ENCODE data around the gene LMAN1L. TPM values are rescaled to one million over a fixed set of nuclear protein-coding genes. Genes with fewer than 3 reads are reported as not detected.

The LMAN1L gene
- total and polyA plus RNA-seq, 3 donors from 2014 or later: 2.2 to 4.6 (median 4.3) TPM

DNA sequence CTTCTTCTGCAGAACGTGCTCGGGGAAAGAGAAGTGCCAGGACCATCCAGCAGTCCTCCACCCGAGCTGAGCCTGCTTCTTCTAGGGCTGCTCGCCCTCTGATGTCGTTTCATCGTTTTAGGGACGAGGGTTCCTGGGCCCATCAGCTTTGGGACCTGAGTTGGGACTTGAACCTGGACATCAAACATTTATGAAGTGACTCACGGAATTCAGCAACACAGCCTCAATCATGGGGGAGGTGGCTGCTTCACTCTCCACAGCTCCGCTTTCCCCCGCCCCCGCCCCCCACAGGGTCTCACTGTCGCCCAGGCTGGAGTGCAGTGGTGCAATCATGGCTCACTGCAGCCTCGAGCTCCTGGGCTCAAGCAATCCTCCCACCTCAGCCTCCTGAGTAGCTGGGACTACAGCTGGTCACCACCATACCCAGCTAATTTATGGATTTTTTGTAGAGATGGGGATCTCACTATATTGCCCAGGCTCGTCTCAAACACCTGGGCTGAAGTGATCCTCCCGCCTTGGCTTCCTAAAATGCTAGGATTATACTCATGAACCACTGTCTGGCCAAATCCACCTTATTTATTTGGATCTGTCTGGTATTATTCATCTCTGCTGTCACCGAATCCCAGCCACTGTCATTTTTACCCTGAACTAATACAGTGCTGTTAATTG lies 61.3 kb downstream of the LMAN1L start:
- peak; percentile 45 for DNase-seq
- no peak for TF ChIP-seq POLR2A (IDR thresholded peaks at IDR 0.05)
- TF ChIP-seq, protein P1, sequence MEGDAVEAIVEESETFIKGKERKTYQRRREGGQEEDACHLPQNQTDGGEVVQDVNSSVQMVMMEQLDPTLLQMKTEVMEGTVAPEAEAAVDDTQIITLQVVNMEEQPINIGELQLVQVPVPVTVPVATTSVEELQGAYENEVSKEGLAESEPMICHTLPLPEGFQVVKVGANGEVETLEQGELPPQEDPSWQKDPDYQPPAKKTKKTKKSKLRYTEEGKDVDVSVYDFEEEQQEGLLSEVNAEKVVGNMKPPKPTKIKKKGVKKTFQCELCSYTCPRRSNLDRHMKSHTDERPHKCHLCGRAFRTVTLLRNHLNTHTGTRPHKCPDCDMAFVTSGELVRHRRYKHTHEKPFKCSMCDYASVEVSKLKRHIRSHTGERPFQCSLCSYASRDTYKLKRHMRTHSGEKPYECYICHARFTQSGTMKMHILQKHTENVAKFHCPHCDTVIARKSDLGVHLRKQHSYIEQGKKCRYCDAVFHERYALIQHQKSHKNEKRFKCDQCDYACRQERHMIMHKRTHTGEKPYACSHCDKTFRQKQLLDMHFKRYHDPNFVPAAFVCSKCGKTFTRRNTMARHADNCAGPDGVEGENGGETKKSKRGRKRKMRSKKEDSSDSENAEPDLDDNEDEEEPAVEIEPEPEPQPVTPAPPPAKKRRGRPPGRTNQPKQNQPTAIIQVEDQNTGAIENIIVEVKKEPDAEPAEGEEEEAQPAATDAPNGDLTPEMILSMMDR (IDR thresholded peaks at IDR 0.05): no peak
- intact Hi-C loops (cut with DNase I; ENCODE audit: low total_unique reads): no loop called here
- H3K9me3 ChIP-seq: no peaks in the 10 kb centered on the region
- WGBS, 2 donors: 18 to 20% methylated on average over 14 to 16 of the region's 16 CpGs
- H3K27ac ChIP-seq: peak overlapping the region in 1 of 2 donors; percentile 90
- peak overlapping the region; percentile 83 to 85 for H3K4me3 ChIP-seq
- H3K4me1 ChIP-seq: peaks cover 34% of the 10 kb centered on the region
- H3K27me3 ChIP-seq: no peaks in the 10 kb centered on the region
- H3K36me3 ChIP-seq (ENCODE audit: low read depth, missing control alignments): no peaks in the 10 kb centered on the region

Small RNA genes lying within 50 kb of the gene (microRNA-seq; reads per million reads assigned to microRNA genes)
- gene MIR4513 (ENCODE audit: borderline number of aligned reads in 2 of 2, borderline replicate concordance in 1 of 2) (0 reads per million in 2 donors), gene MIR6882 (ENCODE audit: borderline number of aligned reads in 2 of 2, borderline replicate concordance in 1 of 2) (0 to 2.1 reads per million in 2 donors)

Small RNA genes lying within 50 kb of the gene (small RNA-seq; reads per million reads assigned to genes)
- gene CPLX3 (0 reads per million in 2 donors), gene MIR4513 (0 reads per million in 2 donors), gene MIR6882 (0.19 to 0.37 reads per million in 2 donors)

Other genes with a start within 250 kb of the LMAN1L start
- 100 to 1,000 TPM; 162 to 197 TPM for gene CLK3, start 197.0 kb upstream of the LMAN1L start, total RNA-seq
- 137 TPM for gene CLK3, start 197.0 kb upstream of the LMAN1L start, polyA plus RNA-seq (ENCODE audit: insufficient read depth, low read depth, low replicate concordance)
- 10 to 100 TPM; 53.8 to 56.5 TPM for gene EDC3, start 116.8 kb upstream of the LMAN1L start, total RNA-seq
- gene EDC3, start 116.8 kb upstream of the LMAN1L start, polyA plus RNA-seq (ENCODE audit: insufficient read depth, low read depth, low replicate concordance): 96.0 TPM
- under 1 TPM; 0.19 to 0.31 TPM for gene CYP1A1, start 87.3 kb upstream of the LMAN1L start, total RNA-seq
- gene CYP1A1, start 87.3 kb upstream of the LMAN1L start, polyA plus RNA-seq (ENCODE audit: insufficient read depth, low read depth, low replicate concordance): 5.6 TPM
- gene CYP1A2, start 64.0 kb upstream of the LMAN1L start, total RNA-seq: under 1 TPM; 0.12 to 0.31 TPM
- gene CYP1A2, start 64.0 kb upstream of the LMAN1L start, polyA plus RNA-seq (ENCODE audit: insufficient read depth, low read depth, low replicate concordance): not detected
- gene CSK, start 30.8 kb upstream of the LMAN1L start, total RNA-seq: 10 to 100 TPM; 41.5 to 43.1 TPM
- gene CSK, start 30.8 kb upstream of the LMAN1L start, polyA plus RNA-seq (ENCODE audit: insufficient read depth, low read depth, low replicate concordance): 45.6 TPM
- 1 to 10 TPM; 3.7 to 5.7 TPM for gene CPLX3, start 13.8 kb downstream of the LMAN1L start, total RNA-seq
- gene CPLX3, start 13.8 kb downstream of the LMAN1L start, polyA plus RNA-seq (ENCODE audit: insufficient read depth, low read depth, low replicate concordance): 3.6 TPM
- gene ULK3, start 30.3 kb downstream of the LMAN1L start, total RNA-seq: 10 to 100 TPM; 68.2 to 78.5 TPM
- 27.0 TPM for gene ULK3, start 30.3 kb downstream of the LMAN1L start, polyA plus RNA-seq (ENCODE audit: insufficient read depth, low read depth, low replicate concordance)
- 100 to 1,000 TPM in 1 of 2 donors, 10 to 100 TPM in 1; 94.8 to 103 TPM for gene SCAMP2, start 60.5 kb downstream of the LMAN1L start, total RNA-seq
- gene SCAMP2, start 60.5 kb downstream of the LMAN1L start, polyA plus RNA-seq (ENCODE audit: insufficient read depth, low read depth, low replicate concordance): 130 TPM
- 10 to 100 TPM; 65.4 to 78.1 TPM for gene MPI, start 77.2 kb downstream of the LMAN1L start, total RNA-seq
- 92.6 TPM for gene MPI, start 77.2 kb downstream of the LMAN1L start, polyA plus RNA-seq (ENCODE audit: insufficient read depth, low read depth, low replicate concordance)
- 10 to 100 TPM; 40.2 to 40.6 TPM for gene FAM219B, start 94.0 kb downstream of the LMAN1L start, total RNA-seq
- 32.6 TPM for gene FAM219B, start 94.0 kb downstream of the LMAN1L start, polyA plus RNA-seq (ENCODE audit: insufficient read depth, low read depth, low replicate concordance)
- gene COX5A, start 125.2 kb downstream of the LMAN1L start, total RNA-seq: 100 to 1,000 TPM in 1 of 2 donors, 10 to 100 TPM in 1; 77.4 to 107 TPM
- 426 TPM for gene COX5A, start 125.2 kb downstream of the LMAN1L start, polyA plus RNA-seq (ENCODE audit: insufficient read depth, low read depth, low replicate concordance)
- gene RPP25, start 143.9 kb downstream of the LMAN1L start, total RNA-seq: 10 to 100 TPM in 1 of 2 donors, 1 to 10 TPM in 1; 6.5 to 15.9 TPM
- gene RPP25, start 143.9 kb downstream of the LMAN1L start, polyA plus RNA-seq (ENCODE audit: insufficient read depth, low read depth, low replicate concordance): 6.8 TPM
- gene SCAMP5, start 182.7 kb downstream of the LMAN1L start, total RNA-seq: 10 to 100 TPM; 25.3 to 37.0 TPM
- 27.4 TPM for gene SCAMP5, start 182.7 kb downstream of the LMAN1L start, polyA plus RNA-seq (ENCODE audit: insufficient read depth, low read depth, low replicate concordance)
- 10 to 100 TPM; 23.6 to 31.6 TPM for gene PPCDC, start 210.8 kb downstream of the LMAN1L start, total RNA-seq
- 18.0 TPM for gene PPCDC, start 210.8 kb downstream of the LMAN1L start, polyA plus RNA-seq (ENCODE audit: insufficient read depth, low read depth, low replicate concordance)